ENCODE results near the gene PRIMA1. TPM values are rescaled to one million over a fixed set of nuclear protein-coding genes. Genes with fewer than 3 reads are reported as not detected.

The PRIMA1 gene, protein sequence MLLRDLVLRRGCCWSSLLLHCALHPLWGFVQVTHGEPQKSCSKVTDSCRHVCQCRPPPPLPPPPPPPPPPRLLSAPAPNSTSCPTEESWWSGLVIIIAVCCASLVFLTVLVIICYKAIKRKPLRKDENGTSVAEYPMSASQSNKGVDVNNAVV
- total RNA-seq = 1 to 10 TPM in 2 of 6 donors, under 1 TPM in 4; under 0.01 to 1.8 (median 0.62) TPM

DNA sequence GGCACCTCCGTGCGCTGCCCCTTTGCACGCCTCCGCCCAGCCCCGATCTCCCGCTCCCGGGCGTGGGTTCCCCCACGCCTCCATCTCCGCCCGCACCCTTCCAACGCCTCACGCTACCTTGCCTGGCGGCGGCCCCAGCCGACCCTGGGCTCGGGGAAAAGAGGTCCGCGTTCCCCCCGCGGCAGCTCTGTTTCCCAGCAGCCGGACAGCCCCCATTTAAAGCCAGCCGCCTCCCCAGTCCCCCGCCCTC lies at the start of gene PRIMA1:
TSS of gene PRIMA1 (minus strand) at position 193 of the 250 bp plus-strand sequence. CDS start 767 bp downstream, outside the sequence.
- H3K36me3 ChIP-seq = no peaks in the 10 kb centered on the region
- ATAC-seq (ENCODE audit: low FRiP score in 2 of 2) = no peak
- 3 to 4% methylated on average over 18 to 24 of the region's 24 CpGs for WGBS, 2 donors
- TF ChIP-seq, protein P1, sequence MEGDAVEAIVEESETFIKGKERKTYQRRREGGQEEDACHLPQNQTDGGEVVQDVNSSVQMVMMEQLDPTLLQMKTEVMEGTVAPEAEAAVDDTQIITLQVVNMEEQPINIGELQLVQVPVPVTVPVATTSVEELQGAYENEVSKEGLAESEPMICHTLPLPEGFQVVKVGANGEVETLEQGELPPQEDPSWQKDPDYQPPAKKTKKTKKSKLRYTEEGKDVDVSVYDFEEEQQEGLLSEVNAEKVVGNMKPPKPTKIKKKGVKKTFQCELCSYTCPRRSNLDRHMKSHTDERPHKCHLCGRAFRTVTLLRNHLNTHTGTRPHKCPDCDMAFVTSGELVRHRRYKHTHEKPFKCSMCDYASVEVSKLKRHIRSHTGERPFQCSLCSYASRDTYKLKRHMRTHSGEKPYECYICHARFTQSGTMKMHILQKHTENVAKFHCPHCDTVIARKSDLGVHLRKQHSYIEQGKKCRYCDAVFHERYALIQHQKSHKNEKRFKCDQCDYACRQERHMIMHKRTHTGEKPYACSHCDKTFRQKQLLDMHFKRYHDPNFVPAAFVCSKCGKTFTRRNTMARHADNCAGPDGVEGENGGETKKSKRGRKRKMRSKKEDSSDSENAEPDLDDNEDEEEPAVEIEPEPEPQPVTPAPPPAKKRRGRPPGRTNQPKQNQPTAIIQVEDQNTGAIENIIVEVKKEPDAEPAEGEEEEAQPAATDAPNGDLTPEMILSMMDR (IDR thresholded peaks at IDR 0.05) = no peak
- TF ChIP-seq EP300 (IDR thresholded peaks at IDR 0.05) (no peak), POLR2A (IDR thresholded peaks at IDR 0.05) (no peak), POLR2AphosphoS5 (IDR thresholded peaks at IDR 0.05) (no peak)
- H3K9me3 ChIP-seq = no peaks in the 10 kb centered on the region
- H3K4me1 ChIP-seq = peaks cover 0 to 22% (median 11%) of the 10 kb centered on the region in 4 donors
- H3K27me3 ChIP-seq = peaks cover 0 to 21% (median 4%) of the 10 kb centered on the region in 4 donors
- DNase-seq = no peak
- H3K4me3 ChIP-seq = peak within 1 kb of the TSS in 3 of 4 donors; percentile 41 to 48 (median 46)
- H3K27ac ChIP-seq = no peak within 1 kb of the TSS

DNA sequence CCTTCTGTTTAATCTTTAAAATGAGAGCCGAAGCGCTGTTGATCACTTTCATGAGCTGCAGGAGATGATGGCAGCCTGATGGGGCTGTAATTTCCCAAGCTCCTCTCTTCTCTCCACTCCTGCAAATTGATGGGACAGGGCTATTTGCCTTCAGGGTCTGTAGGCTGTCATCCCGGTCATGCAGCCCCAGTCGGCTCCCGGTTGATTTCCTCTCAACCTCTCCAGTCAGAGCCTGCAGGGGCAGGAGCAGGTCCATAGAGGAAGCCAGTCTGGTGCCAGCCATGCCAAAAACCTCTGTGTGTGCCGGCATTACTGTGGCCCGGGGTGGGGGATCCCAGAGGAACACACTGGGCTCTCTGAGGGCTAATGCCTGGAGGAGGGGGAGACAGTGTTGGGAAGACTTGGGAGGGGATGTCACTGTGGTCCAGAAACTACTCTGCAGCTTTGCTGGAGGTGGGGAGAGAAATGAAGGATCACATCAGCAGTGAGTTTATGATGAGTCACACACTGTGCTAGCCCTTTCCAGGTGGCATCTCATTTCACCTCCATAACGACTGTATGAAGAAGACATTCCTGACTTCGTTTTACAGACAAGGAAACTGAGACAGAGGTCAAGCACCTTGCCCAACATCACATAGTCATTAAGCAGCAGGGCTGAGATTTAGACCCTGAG lies 46.5 kb upstream of the PRIMA1 start:
- ATAC-seq (ENCODE audit: low FRiP score in 2 of 2) (peak in 1 of 2 donors; percentile 29), DNase-seq (no peak)
- 68 to 75% methylated on average over 9 of the region's 9 CpGs for WGBS, 2 donors
- Histone ChIP-seq H3K4me1 (no peaks in the 10 kb centered on the region), H3K27me3 (no peaks in the 10 kb centered on the region), H3K4me3 (no peak overlapping the region), H3K27ac (no peak overlapping the region), H3K9me3 (no peaks in the 10 kb centered on the region), H3K36me3 (no peaks in the 10 kb centered on the region)
- TF ChIP-seq, protein P1 (IDR thresholded peaks at IDR 0.05) = no peak
- TF ChIP-seq EP300 (IDR thresholded peaks at IDR 0.05) (no peak), POLR2AphosphoS5 (IDR thresholded peaks at IDR 0.05) (no peak), POLR2A (IDR thresholded peaks at IDR 0.05) (no peak)

DNA sequence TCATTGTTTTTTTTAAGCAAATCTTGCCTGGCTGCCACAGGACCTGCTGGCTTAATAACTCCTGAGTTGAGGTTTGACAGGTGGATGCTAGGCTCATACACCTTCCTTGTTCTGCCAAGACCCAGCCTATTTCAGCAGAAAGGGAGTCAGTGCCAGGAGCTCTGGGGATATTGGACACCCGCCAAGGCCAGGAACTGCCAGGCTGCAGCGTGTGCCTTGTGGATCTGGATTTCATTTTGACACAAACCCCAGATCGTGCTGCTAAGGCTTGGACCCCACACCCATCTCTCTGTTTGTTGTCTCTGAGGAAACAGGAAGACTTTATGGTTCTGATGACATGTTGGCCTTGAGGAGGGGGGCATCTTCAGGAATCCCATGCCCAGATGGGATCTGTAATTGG lies 44.4 kb upstream of the PRIMA1 start:
- Histone ChIP-seq H3K9me3 (no peaks in the 10 kb centered on the region), H3K4me3 (no peak overlapping the region), H3K4me1 (no peaks in the 10 kb centered on the region), H3K27ac (no peak overlapping the region), H3K36me3 (no peaks in the 10 kb centered on the region), H3K27me3 (no peaks in the 10 kb centered on the region)
- DNase-seq (peak in 1 of 2 donors; percentile 27), ATAC-seq (ENCODE audit: low FRiP score in 2 of 2) (no peak)
- TF ChIP-seq EP300 (IDR thresholded peaks at IDR 0.05) = no peak
- TF ChIP-seq POLR2AphosphoS5 (IDR thresholded peaks at IDR 0.05) = no peak
- no peak for TF ChIP-seq POLR2A (IDR thresholded peaks at IDR 0.05)
- TF ChIP-seq, protein P1 (IDR thresholded peaks at IDR 0.05) = no peak
- WGBS, 2 donors = 19 to 38% methylated on average over 3 of the region's 3 CpGs

DNA sequence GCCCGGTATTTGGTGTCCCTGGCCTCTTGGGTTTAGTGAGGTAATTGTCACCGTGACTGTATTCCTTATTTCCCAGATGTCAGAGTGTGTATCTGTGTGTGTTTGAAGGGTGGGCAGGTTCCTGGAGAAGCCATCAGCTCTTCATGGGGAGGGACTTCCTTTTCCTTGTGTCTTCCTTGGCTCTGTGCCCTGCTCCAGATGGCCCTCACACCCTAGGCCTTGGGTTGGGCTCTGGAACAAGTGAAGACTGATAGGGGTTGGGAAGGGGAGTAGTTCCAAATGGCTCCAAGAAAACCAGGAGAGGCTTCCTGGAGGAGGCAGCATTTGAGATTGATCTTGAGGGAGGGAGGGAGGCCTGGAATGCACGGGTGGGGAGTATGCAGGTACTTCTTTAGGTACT lies 43.8 kb upstream of the PRIMA1 start:
- ATAC-seq (ENCODE audit: low FRiP score in 2 of 2) (no peak), DNase-seq (no peak)
- no peak overlapping the region for H3K4me3 ChIP-seq
- H3K4me1 ChIP-seq = no peaks in the 10 kb centered on the region
- H3K36me3 ChIP-seq = no peaks in the 10 kb centered on the region
- no peaks in the 10 kb centered on the region for H3K9me3 ChIP-seq
- WGBS, 2 donors = 74 to 82% methylated on average over 3 of the region's 3 CpGs
- H3K27me3 ChIP-seq = no peaks in the 10 kb centered on the region
- TF ChIP-seq, protein P1 (IDR thresholded peaks at IDR 0.05) = no peak
- TF ChIP-seq EP300 (IDR thresholded peaks at IDR 0.05) (no peak), POLR2AphosphoS5 (IDR thresholded peaks at IDR 0.05) (no peak), POLR2A (IDR thresholded peaks at IDR 0.05) (no peak)
- H3K27ac ChIP-seq = no peak overlapping the region
